RWPE1 (cell line): ENCODE measurements around the gene BTBD16.

Experiments
- CTCF ChIA-PET: fragments of 350-600 bp; sonication (Branson Sonifier 250); formaldehyde crosslinking; extraction: SDS; loops from one replicate; lab custom pipeline; 2021; lab: Yijun Ruan, JAX
- POLR2A ChIA-PET: fragments of 400-600 bp; formaldehyde crosslinking; extraction: SDS; loops from one replicate; lab custom pipeline; 2020; ENCODE audit warnings: antibody characterized with exemption; ENCODE audit not compliant: low non-redundant PET; lab: Yijun Ruan, JAX
- DNase-seq: peaks from one replicate; pipeline ENCODE4 v3.0.0; 2012; ENCODE audit warnings: low spot score
- H3K27ac ChIP-seq: fragments of 450-650 bp; 2 replicates; pipeline ENCODE4 v1.5.1; 2017
- TF ChIP-seq, protein P1 (sequence below): fragments of 450-650 bp; conservative IDR thresholded peaks from 2 replicates; pipeline ENCODE4 v1.5.1; 2017; ENCODE audit warnings: low read depth, mild to moderate bottlenecking

BTBD16 gene

DNA sequence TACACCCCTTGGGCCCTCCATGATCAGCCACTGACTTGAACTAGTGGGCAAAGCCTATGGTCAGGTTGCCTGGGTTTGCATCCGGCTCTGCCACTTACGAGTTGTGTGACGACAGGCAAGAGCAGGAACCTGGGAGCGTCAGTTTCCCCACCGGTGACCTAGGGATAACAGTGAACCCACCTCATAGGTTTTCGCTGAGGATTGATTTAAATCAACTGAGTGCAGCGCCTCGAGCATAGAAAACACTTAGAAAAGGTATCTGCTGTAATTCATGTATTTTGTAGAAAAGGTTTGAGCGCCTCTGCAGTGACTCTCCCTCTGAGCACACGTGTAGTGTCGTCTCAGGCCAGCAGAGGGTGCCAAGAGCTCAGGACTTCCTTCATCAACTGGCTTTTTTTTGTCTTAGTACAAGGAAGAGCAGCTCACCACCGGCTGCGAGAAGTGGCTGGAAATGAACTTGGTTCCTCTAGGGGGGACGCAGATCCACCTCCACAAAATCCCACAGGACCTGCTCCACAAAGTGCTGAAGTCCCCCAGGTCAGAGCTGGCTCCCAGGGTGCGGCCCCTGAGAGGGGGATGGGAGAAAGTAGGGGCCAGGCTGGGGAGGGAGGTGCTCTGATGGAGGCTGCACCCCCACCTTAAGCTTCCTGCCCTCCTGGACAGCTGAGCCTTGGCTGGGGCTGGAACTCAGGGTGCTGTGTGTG, 27.7 kb downstream of the BTBD16 start:
- TF ChIP-seq, protein P1, sequence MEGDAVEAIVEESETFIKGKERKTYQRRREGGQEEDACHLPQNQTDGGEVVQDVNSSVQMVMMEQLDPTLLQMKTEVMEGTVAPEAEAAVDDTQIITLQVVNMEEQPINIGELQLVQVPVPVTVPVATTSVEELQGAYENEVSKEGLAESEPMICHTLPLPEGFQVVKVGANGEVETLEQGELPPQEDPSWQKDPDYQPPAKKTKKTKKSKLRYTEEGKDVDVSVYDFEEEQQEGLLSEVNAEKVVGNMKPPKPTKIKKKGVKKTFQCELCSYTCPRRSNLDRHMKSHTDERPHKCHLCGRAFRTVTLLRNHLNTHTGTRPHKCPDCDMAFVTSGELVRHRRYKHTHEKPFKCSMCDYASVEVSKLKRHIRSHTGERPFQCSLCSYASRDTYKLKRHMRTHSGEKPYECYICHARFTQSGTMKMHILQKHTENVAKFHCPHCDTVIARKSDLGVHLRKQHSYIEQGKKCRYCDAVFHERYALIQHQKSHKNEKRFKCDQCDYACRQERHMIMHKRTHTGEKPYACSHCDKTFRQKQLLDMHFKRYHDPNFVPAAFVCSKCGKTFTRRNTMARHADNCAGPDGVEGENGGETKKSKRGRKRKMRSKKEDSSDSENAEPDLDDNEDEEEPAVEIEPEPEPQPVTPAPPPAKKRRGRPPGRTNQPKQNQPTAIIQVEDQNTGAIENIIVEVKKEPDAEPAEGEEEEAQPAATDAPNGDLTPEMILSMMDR, result peak; percentile 88
- H3K27ac ChIP-seq, result peak overlapping the region; percentile 68
- ChIA-PET POLR2A (interaction anchor here (1.1 kb wide), 1 partner anchor 46 kb away, joined by 4 read pairs; no protein-coding TSS in a partner anchor), CTCF (interaction anchor here (0.5 to 1.7 kb wide), 41 partner anchors 9 to 472 kb away, joined by 3 to 26 read pairs (median 4); partner anchors contain the start of gene BTBD16)
- peak; percentile 86 for DNase-seq

DNA sequence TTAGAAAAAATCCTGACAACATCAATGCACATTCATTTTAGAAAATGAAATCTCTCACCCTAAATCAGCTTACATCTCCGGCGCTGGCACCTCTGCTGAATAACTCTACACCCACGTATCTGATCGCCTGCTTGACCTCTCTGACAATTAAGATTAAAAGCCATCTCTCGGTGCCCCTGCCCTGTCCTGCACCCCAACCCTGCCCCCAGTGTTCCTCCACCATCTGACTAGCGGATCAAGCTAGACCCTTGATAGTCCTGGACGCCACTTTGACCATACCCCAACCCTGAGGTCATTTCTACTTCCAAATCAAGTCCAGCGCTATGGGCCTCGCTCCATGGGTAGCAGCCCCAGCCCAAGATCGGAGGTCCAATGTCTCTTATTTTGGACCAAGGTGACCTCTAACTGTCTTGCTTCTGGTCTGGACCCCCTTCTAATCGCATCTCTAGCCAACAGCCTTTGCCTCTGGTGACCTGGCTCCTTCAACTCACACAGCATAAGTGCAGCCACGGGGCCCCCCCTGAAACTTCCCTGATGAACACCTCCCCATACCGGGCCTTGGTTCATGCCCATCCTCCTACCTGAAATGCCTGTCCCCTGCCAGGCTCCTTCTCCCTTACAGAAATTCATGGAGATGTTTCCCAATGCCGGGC, 28.5 kb downstream of the BTBD16 start:
- CTCF ChIA-PET, result interaction anchor here (0.5 to 1.7 kb wide), 37 partner anchors 8 to 471 kb away, joined by 3 to 26 read pairs (median 4); partner anchors contain the start of gene BTBD16
- TF ChIP-seq, protein P1, result no peak
- H3K27ac ChIP-seq, result peak overlapping the region; percentile 68
- no peak for DNase-seq
- POLR2A ChIA-PET, result no interaction called here

DNA sequence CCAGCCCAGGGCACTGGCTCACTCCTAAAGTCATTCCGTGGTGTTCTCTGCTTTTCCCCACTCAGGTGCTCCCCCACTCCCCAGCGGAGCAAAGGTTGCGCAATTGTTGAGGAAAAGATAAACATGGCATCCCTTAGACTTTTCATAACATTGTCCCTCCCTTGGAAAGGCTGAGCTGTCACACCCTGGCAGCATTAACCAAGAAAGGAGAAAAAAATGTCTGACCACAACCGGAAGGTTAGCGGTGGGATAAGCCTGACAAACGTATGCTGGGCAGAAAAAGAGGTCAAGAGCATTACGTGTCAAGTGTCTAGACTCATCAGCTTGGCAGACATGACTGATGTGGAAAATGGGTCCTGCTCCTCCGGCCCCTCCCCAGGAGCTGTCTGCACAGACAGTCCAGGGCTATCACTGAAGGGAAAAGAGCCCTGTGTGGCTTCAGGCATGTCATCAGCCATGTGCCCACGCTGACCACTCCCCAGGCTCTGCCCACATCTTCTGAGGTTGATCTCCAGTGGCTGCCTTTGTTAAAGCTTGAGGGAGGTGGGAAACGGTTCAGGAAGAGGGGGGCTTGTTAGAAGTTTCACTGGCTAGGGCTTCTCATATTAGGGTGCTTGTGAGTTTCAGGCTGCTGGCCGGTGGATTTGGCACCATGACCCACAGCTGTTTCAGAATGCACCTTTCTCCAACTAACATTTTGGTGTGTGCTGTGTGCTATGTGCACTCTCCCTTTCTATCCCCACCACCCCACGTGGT, 30.1 kb downstream of the BTBD16 start:
- ChIA-PET CTCF (interaction anchor here (1.2 kb wide), 1 partner anchor 134 kb away, joined by 8 read pairs; no protein-coding TSS in a partner anchor), POLR2A (no interaction called here)
- no peak for DNase-seq
- H3K27ac ChIP-seq, result peak overlapping the region; percentile 81
- TF ChIP-seq, protein P1, result no peak

DNA sequence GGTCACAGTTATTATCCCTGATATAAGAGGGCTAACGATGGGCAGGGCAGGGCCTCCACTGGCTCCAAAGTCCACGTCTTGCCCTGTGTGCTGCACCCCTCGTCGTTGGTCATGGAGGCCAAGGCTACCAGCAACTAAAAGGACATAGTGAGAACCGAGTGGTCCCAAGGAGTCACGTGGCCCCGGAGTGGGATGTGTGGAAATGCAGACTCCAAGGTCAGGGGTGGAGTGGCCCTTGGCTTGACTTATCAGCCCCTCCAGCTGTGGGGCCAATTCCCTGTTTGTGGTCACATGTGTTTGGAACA, 30.7 kb downstream of the BTBD16 start:
- POLR2A ChIA-PET, result no interaction called here
- TF ChIP-seq, protein P1, result no peak
- CTCF ChIA-PET, result interaction anchor here (0.6 to 1.2 kb wide), 2 partner anchors 133 to 1895 kb away, joined by 3 to 8 read pairs; no protein-coding TSS in a partner anchor
- peak overlapping the region; percentile 81 for H3K27ac ChIP-seq
- DNase-seq, result no peak

DNA sequence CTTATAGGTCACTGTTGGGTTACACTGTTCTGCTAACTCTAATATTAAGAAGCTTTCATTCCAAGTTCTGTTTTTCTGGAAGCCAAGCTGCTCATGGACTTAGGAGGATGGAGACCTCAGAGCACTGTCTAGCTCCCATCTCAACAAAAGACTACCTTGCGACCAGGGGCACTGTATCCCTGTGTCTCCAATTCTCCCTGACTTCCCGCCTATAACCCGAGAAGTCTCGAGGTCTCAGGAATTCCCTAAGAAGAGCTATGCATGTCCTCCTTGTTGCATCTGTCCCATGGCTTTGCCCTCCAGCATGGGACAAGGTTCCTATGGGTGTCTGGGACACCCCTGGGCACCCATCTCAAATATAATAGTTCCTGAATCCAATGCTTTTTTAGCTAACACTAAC, 31.2 kb downstream of the BTBD16 start:
- H3K27ac ChIP-seq, result no peak overlapping the region
- POLR2A ChIA-PET, result no interaction called here
- TF ChIP-seq, protein P1, result no peak
- CTCF ChIA-PET, result interaction anchor here (0.6 to 1.2 kb wide), 3 partner anchors 35 to 1894 kb away, joined by 3 to 8 read pairs (median 3); no protein-coding TSS in a partner anchor
- DNase-seq, result no peak
